T-helper 2 cell treated with Interferon-gamma antibody and Interleukin-4, amounts not matched to agents 5 μg/mL and 100 μg/mL, for 36 hours (primary cell): ENCODE measurements around the gene CABP4.
A peak's percentile ranks its signal among the peaks of the same experiment; 100 is the strongest.

Experiments
- DNase-seq: peaks from one replicate; pipeline ENCODE4 v3.0.0; 2021; ENCODE audit warnings: low spot score
- H3K27ac Mint-ChIP-seq: one replicate; pipeline ENCODE4 v1.8.0; 2021; ENCODE audit warnings: mild to moderate bottlenecking, mixed read lengths
- H3K27me3 Mint-ChIP-seq: one replicate; pipeline ENCODE4 v1.8.0; 2021; ENCODE audit warnings: low read depth, mixed read lengths
- H3K36me3 Mint-ChIP-seq: one replicate; pipeline ENCODE4 v1.8.0; 2021; ENCODE audit warnings: low read depth, mixed read lengths
- H3K4me1 Mint-ChIP-seq: one replicate; pipeline ENCODE4 v1.8.0; 2021; ENCODE audit warnings: low read depth, mixed read lengths
- H3K4me3 Mint-ChIP-seq: one replicate; pipeline ENCODE4 v1.8.0; 2022; ENCODE audit warnings: mild to moderate bottlenecking, moderate library complexity, mixed read lengths
- H3K9me3 Mint-ChIP-seq: one replicate; pipeline ENCODE4 v1.8.0; 2021; ENCODE audit warnings: mixed read lengths

CABP4 gene

GRCh38 chr11:67449116-67449844 is 5.9 kb upstream of the CABP4 start:
- peak overlapping the region; percentile 24 for H3K27ac Mint-ChIP-seq
- H3K4me1 Mint-ChIP-seq = peaks cover 36% of the 10 kb centered on the region
- H3K27me3 Mint-ChIP-seq = no peaks in the 10 kb centered on the region
- H3K36me3 Mint-ChIP-seq = no peaks in the 10 kb centered on the region
- no peak overlapping the region for H3K4me3 Mint-ChIP-seq
- H3K9me3 Mint-ChIP-seq = no peaks in the 10 kb centered on the region
- no peak for DNase-seq

- no peak overlapping the region for H3K4me3 Mint-ChIP-seq
- H3K4me1 Mint-ChIP-seq = peaks cover 18% of the 10 kb centered on the region
- H3K9me3 Mint-ChIP-seq = no peaks in the 10 kb centered on the region
- H3K36me3 Mint-ChIP-seq = no peaks in the 10 kb centered on the region
- H3K27ac Mint-ChIP-seq = no peak overlapping the region
- H3K27me3 Mint-ChIP-seq = no peaks in the 10 kb centered on the region
- DNase-seq = no peak
These were observed 4.1 kb upstream of the CABP4 start for GRCh38 chr11:67450796-67451657.

DNA sequence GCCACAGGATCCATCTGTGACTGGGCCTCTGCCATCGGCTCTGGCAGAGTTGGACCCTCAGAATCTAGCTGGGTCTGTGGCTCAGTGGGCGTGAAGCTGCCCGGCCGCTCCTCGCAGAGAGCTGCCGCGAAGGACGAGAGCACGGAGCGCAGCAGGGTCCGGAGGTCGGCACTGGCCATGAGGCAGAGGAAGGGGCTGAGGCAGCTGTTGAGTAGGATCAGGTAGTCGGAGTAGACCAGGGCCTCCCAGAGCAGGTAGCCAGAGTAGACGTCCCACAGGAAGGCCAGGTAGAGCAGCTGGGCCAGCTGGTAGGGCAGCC is 3.5 kb upstream of the CABP4 start:
- no peak overlapping the region for H3K27ac Mint-ChIP-seq
- no peaks in the 10 kb centered on the region for H3K9me3 Mint-ChIP-seq
- no peaks in the 10 kb centered on the region for H3K27me3 Mint-ChIP-seq
- no peak overlapping the region for H3K4me3 Mint-ChIP-seq
- no peak for DNase-seq
- H3K36me3 Mint-ChIP-seq = no peaks in the 10 kb centered on the region
- peaks cover 15% of the 10 kb centered on the region for H3K4me1 Mint-ChIP-seq

- no peak for DNase-seq
- Mint-ChIP-seq H3K36me3 (no peaks in the 10 kb centered on the region), H3K27ac (no peak within 1 kb of the TSS), H3K4me3 (no peak within 1 kb of the TSS), H3K9me3 (no peaks in the 10 kb centered on the region), H3K4me1 (peaks cover 12% of the 10 kb centered on the region), H3K27me3 (no peaks in the 10 kb centered on the region)
These were observed 2.8 kb upstream of the CABP4 start, which contains the start of gene GPR152 for GRCh38 chr11:67452141-67452952. Gene GPR152 (minus strand): TSS chr11:67452729. CDS start chr11:67452724, 5 bp downstream.

GRCh38 chr11:67453816-67454732 is 1.1 kb upstream of the CABP4 start:
- no peaks in the 10 kb centered on the region for H3K27me3 Mint-ChIP-seq
- H3K4me1 Mint-ChIP-seq = peaks cover 5% of the 10 kb centered on the region
- no peaks in the 10 kb centered on the region for H3K36me3 Mint-ChIP-seq
- H3K9me3 Mint-ChIP-seq = no peaks in the 10 kb centered on the region
- no peak overlapping the region for H3K4me3 Mint-ChIP-seq
- no peak for DNase-seq
- no peak overlapping the region for H3K27ac Mint-ChIP-seq

- Mint-ChIP-seq H3K27me3 (peaks cover 2% of the 10 kb centered on the region), H3K4me3 (no peak overlapping the region), H3K9me3 (no peaks in the 10 kb centered on the region), H3K27ac (no peak overlapping the region), H3K36me3 (no peaks in the 10 kb centered on the region), H3K4me1 (peaks cover 3% of the 10 kb centered on the region)
- DNase-seq = no peak
These were observed 1.0 kb downstream of the CABP4 start for GRCh38 chr11:67456068-67456705.

- DNase-seq = no peak
- Mint-ChIP-seq H3K9me3 (no peaks in the 10 kb centered on the region), H3K27me3 (peaks cover 2% of the 10 kb centered on the region), H3K27ac (no peak overlapping the region), H3K36me3 (no peaks in the 10 kb centered on the region), H3K4me3 (no peak overlapping the region), H3K4me1 (peaks cover 3% of the 10 kb centered on the region)
These were observed 2.3 kb downstream of the CABP4 start for GRCh38 chr11:67457453-67457852.

DNA sequence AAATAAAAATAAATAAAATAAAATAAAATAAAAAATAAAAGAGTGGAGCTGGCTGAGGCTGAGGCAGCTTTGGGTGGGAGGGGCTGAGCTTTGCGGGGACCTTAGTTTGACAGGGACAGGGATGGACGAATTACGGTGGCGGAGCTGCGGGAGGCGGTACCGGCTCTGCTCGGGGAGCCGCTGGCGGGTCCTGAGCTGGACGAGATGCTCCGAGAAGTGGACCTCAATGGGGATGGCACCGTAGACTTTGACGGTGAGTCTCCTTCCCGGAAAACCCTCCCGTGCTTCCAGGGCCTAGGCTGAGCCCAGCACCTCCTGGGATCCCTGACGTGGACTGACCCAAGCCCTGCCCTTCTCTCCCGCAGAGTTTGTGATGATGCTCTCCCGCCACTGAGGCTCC is 3.1 kb downstream of the CABP4 start:
- DNase-seq = no peak
- Mint-ChIP-seq H3K4me3 (no peak overlapping the region), H3K27ac (no peak overlapping the region), H3K27me3 (peaks cover 2% of the 10 kb centered on the region), H3K9me3 (no peaks in the 10 kb centered on the region), H3K4me1 (peaks cover 3% of the 10 kb centered on the region), H3K36me3 (no peaks in the 10 kb centered on the region)

DNA sequence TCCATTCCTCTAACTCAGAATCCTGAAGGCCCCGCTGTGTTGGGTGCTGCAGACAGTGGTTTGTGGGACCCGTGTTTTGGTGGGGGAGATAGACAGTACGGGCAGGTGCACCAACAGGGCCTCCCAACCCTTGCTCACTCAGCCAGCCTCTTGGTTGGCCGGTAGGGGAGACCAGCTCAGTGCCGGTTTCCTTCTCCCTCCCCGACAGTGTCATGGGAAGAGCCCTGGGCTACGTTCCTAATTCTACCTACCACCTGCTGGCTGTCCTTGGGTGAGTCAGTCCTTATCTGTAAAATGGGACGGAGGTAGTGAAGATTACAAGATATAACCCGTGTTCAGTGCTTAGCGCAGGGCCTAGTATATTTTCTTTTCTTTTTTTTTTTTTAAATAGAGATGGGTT is 8.0 kb downstream of the CABP4 start:
- peaks cover 31% of the 10 kb centered on the region for H3K4me1 Mint-ChIP-seq
- H3K27me3 Mint-ChIP-seq = peaks cover 2% of the 10 kb centered on the region

DNA sequence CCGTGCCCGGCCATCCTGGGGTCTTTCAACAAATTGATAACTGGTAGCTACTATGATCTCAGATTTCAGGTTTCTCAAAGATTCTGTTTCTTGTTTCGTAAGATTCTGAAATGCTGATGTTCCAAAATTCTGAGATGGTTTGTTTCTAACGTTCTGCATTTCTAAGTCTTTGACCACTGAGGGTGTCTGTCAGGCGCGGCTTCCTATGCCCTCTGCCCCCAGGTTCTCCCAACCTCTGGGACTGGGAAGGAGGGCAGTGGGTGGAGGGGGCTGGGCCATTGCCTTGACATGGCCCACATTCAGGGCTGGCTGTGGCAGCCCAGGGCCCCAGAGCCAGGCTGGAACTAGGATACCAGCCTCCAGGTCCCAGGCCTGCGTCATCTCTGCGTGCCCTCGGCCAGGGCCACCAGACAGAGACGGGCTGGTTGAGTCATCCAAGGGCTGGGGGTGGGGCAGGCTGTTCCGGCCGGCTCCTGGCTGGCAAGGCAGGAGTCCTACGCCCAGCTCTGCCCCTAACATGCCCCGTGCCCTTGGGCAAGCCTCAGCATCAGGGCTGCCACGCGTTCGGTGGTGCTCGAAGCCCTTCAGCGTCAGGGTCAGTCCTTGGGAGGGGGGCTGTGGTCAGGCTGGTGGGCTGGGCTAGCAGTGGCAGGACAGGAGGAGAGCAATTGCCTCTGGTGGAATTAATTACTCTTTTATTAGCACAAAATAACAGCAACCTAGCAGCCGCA is 8.7 kb downstream of the CABP4 start:
- peak overlapping the region; percentile 88 for H3K4me3 Mint-ChIP-seq
- peaks cover 4% of the 10 kb centered on the region for H3K36me3 Mint-ChIP-seq
- peaks cover 34% of the 10 kb centered on the region for H3K4me1 Mint-ChIP-seq
- peaks cover 2% of the 10 kb centered on the region for H3K27me3 Mint-ChIP-seq
- DNase-seq = no peak
- peak overlapping the region; percentile 89 for H3K27ac Mint-ChIP-seq
- no peaks in the 10 kb centered on the region for H3K9me3 Mint-ChIP-seq

More for the DNA sequence above, 8.0 kb downstream of the CABP4 start:
- H3K9me3 Mint-ChIP-seq = no peaks in the 10 kb centered on the region
- peaks cover 4% of the 10 kb centered on the region for H3K36me3 Mint-ChIP-seq
- DNase-seq = no peak
- no peak overlapping the region for H3K4me3 Mint-ChIP-seq
- no peak overlapping the region for H3K27ac Mint-ChIP-seq

DNA sequence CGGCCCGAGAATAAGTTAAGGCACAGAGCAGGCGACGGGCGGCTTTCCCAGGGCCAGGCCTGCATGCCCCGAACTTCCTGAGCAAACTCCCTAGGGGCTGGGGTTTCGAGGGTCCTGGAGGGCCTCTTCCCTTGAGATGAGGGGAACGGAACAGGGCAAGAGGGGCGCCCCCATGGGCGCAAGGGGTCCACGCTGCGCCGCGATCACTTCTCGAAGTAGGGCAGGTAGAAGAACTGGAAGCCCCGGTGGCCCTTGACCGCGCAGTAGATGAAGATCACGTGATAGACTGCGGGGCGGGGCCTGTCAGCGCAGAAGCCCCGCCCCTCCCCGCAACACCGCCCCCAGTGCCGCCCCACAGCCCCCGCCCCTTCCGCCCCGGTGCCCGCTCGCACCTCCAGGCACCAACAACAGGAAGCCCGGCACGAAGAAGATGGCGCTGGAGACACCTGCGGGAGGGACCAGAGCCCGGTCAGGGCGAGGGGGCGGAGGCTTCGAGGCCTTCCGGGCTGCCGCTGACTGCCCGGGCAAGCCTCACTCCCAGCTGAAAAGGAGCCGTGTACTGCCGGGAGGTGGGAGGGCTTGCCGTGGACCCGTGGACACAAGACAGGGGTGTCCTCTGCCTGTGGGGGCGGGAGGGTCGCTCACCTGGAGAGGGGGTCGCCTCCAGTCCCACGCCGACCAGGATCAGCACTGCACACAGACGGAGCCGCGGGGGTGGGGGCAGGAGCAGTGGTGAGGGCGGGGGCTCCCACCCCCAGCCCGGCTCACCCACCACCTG is 9.4 kb downstream of the CABP4 start:
- H3K36me3 Mint-ChIP-seq = peaks cover 4% of the 10 kb centered on the region
- H3K4me1 Mint-ChIP-seq = peaks cover 34% of the 10 kb centered on the region
- H3K9me3 Mint-ChIP-seq = no peaks in the 10 kb centered on the region
- peaks cover 2% of the 10 kb centered on the region for H3K27me3 Mint-ChIP-seq
- peak overlapping the region; percentile 89 for H3K27ac Mint-ChIP-seq
- peak overlapping the region; percentile 88 for H3K4me3 Mint-ChIP-seq
- DNase-seq = peak; percentile 89

DNA sequence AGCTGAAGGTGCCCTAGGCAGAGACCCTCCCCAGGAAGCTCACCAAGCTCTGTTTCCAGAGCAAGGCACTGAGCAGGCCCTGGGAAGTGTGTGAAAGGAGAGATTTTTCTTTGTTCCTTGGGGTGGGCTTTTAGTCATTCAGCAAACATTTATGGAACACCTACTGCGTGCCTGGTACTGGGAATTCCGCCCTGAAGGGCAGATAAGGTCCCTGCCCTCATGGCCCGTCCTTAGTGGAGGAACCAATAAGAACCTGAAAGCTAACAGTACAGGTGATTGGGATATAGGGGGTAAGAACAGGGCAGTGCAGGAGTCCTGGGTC is 10.0 kb downstream of the CABP4 start:
- DNase-seq = no peak
- Mint-ChIP-seq H3K36me3 (peaks cover 4% of the 10 kb centered on the region), H3K27ac (peak overlapping the region; percentile 89), H3K9me3 (no peaks in the 10 kb centered on the region), H3K4me1 (peaks cover 31% of the 10 kb centered on the region), H3K4me3 (peak overlapping the region; percentile 88), H3K27me3 (peaks cover 2% of the 10 kb centered on the region)
